Measurements from ENCODE around the gene MITF. TPM values are rescaled to one million over a fixed set of nuclear protein-coding genes. Genes with fewer than 3 reads are reported as not detected.

MITF gene
- total RNA-seq, 4 donors from 2014 or later: 12.2 to 20.9 (median 17.1) TPM

GRCh38 chr3:70000028-70000410 is 260.8 kb downstream of the MITF start:
- Histone ChIP-seq H3K27ac (peak overlapping the region; percentile 50 to 71 (median 66)), H3K36me3 (no peaks in the 10 kb centered on the region), H3K4me1 (peaks cover 0 to 14% (median 3%) of the 10 kb centered on the region in 4 donors), H3K4me3 (no peak overlapping the region), H3K27me3 (no peaks in the 10 kb centered on the region), H3K9me3 (no peaks in the 10 kb centered on the region)
- no peak for TF ChIP-seq EP300 (IDR thresholded peaks at IDR 0.05; ENCODE audit: low read depth)
- TF ChIP-seq CTCF (IDR thresholded peaks at IDR 0.05): no peak
- TF ChIP-seq POLR2AphosphoS5 (IDR thresholded peaks at IDR 0.05): no peak
- no peak for TF ChIP-seq POLR2A (IDR thresholded peaks at IDR 0.05)
- in situ Hi-C loops (cut with MboI; ENCODE audit: low pct_ligation_motif_present in 1 of 4, low pct_unique_long_range_greater_than_20kb in 1 of 4, low sequenced_read_pairs in 3 of 4) (no loop called here), intact Hi-C loops (cut with DNase I; ENCODE audit: low total_unique reads) (no loop called here)
- 20 to 74% methylated on average over 2 to 15 of the region's 15 CpGs for WGBS, 2 donors (ENCODE audit: low coverage in 1 of 2)
- DNase-seq: no peak

- peak overlapping the region in 3 of 4 donors; percentile 50 to 71 (median 63) for H3K27ac ChIP-seq
- intact Hi-C loops (cut with DNase I; ENCODE audit: low total_unique reads): no loop called here
Measured at GRCh38 chr3:70000563-70001081, 261.4 kb downstream of the MITF start.

GRCh38 chr3:70003119-70003518 is 263.9 kb downstream of the MITF start:
- H3K36me3 ChIP-seq: no peaks in the 10 kb centered on the region
- DNase-seq: no peak
- in situ Hi-C loops (cut with MboI; ENCODE audit: low pct_ligation_motif_present in 1 of 4, low pct_unique_long_range_greater_than_20kb in 1 of 4, low sequenced_read_pairs in 3 of 4): no loop called here
- intact Hi-C loops (cut with DNase I; ENCODE audit: low total_unique reads): no loop called here
- no peak overlapping the region for H3K27ac ChIP-seq
- TF ChIP-seq POLR2AphosphoS5 (IDR thresholded peaks at IDR 0.05): no peak
- no peak for TF ChIP-seq POLR2A (IDR thresholded peaks at IDR 0.05)
- TF ChIP-seq EP300 (IDR thresholded peaks at IDR 0.05; ENCODE audit: low read depth): no peak
- TF ChIP-seq CTCF (IDR thresholded peaks at IDR 0.05): no peak
- no peaks in the 10 kb centered on the region for H3K27me3 ChIP-seq
- no peaks in the 10 kb centered on the region for H3K9me3 ChIP-seq
- H3K4me1 ChIP-seq: peaks cover 0 to 7% (median under 1%) of the 10 kb centered on the region in 4 donors
- H3K4me3 ChIP-seq: no peak overlapping the region

More at GRCh38 chr3:70000563-70001081, 261.4 kb downstream of the MITF start:
- no peak for TF ChIP-seq POLR2A (IDR thresholded peaks at IDR 0.05)
- TF ChIP-seq EP300 (IDR thresholded peaks at IDR 0.05; ENCODE audit: low read depth): no peak
- peak in 1 of 3 donors; percentile 25 for TF ChIP-seq POLR2AphosphoS5 (IDR thresholded peaks at IDR 0.05)
- no peak for TF ChIP-seq CTCF (IDR thresholded peaks at IDR 0.05)
- H3K4me3 ChIP-seq: no peak overlapping the region
- H3K27me3 ChIP-seq: no peaks in the 10 kb centered on the region
- peaks cover 0 to 14% (median 3%) of the 10 kb centered on the region in 4 donors for H3K4me1 ChIP-seq
- no peak for DNase-seq
- in situ Hi-C loops (cut with MboI; ENCODE audit: low pct_ligation_motif_present in 1 of 4, low pct_unique_long_range_greater_than_20kb in 1 of 4, low sequenced_read_pairs in 3 of 4): no loop called here
- no peaks in the 10 kb centered on the region for H3K36me3 ChIP-seq
- H3K9me3 ChIP-seq: no peaks in the 10 kb centered on the region
- 65 to 67% methylated on average over 1 to 4 of the region's 4 CpGs for WGBS, 2 donors (ENCODE audit: low coverage in 1 of 2)

GRCh38 chr3:70006089-70006488 is 266.8 kb downstream of the MITF start:
- WGBS, 2 donors (ENCODE audit: low coverage in 1 of 2): 71 to 88% methylated on average over 4 of the region's 4 CpGs
- in situ Hi-C loops (cut with MboI; ENCODE audit: low pct_ligation_motif_present in 1 of 4, low pct_unique_long_range_greater_than_20kb in 1 of 4, low sequenced_read_pairs in 3 of 4): no loop called here
- DNase-seq: no peak
- Histone ChIP-seq H3K27ac (no peak overlapping the region), H3K27me3 (no peaks in the 10 kb centered on the region), H3K4me3 (no peak overlapping the region), H3K9me3 (no peaks in the 10 kb centered on the region), H3K36me3 (no peaks in the 10 kb centered on the region), H3K4me1 (no peaks in the 10 kb centered on the region)
- TF ChIP-seq CTCF (IDR thresholded peaks at IDR 0.05) (no peak), EP300 (IDR thresholded peaks at IDR 0.05; ENCODE audit: low read depth) (no peak), POLR2AphosphoS5 (IDR thresholded peaks at IDR 0.05) (no peak), POLR2A (IDR thresholded peaks at IDR 0.05) (no peak)
- intact Hi-C loops (cut with DNase I; ENCODE audit: low total_unique reads): no loop called here
